GM19455 (cell line): ENCODE measurements around the gene C3orf22.

ENCODE experiments used
- ATAC-seq: cut with Tn5 transposase; IDR thresholded peaks from one replicate; pipeline ENCODE4 v1.9.1; 2021; ENCODE audit not compliant: unreplicated experiment

Gene C3orf22

GRCh38 chr3:126528419-126528799, 30.3 kb downstream of the C3orf22 start:
- ATAC-seq, result no peak

- ATAC-seq, result no peak
Measured at GRCh38 chr3:126527455-126528211, 31.1 kb downstream of the C3orf22 start.

GRCh38 chr3:126527006-126527405, 31.7 kb downstream of the C3orf22 start:
- ATAC-seq, result no peak

- no peak for ATAC-seq
Measured at GRCh38 chr3:126526668-126527005, 32.1 kb downstream of the C3orf22 start.

- ATAC-seq, result no peak
Measured at GRCh38 chr3:126525853-126526667, 32.7 kb downstream of the C3orf22 start.

- no peak for ATAC-seq
Measured at GRCh38 chr3:126525091-126525852, 33.5 kb downstream of the C3orf22 start.

GRCh38 chr3:126524429-126524988, 34.2 kb downstream of the C3orf22 start:
- no peak for ATAC-seq

- no peak for ATAC-seq
Measured at GRCh38 chr3:126523745-126524428, 34.8 kb downstream of the C3orf22 start, which contains the start of gene CHST13. TSS of gene CHST13 (plus strand) at chr3:126524155. CDS start at chr3:126524333, 178 bp downstream.

- no peak for ATAC-seq
Measured at GRCh38 chr3:126522363-126522788, 36.4 kb downstream of the C3orf22 start.

GRCh38 chr3:126521122-126521891, 37.4 kb downstream of the C3orf22 start:
- ATAC-seq, result no peak

- ATAC-seq, result no peak
Measured at GRCh38 chr3:126519506-126520455, 39.0 kb downstream of the C3orf22 start.

- ATAC-seq, result no peak
Measured at GRCh38 chr3:126518779-126519177, 40.0 kb downstream of the C3orf22 start.

GRCh38 chr3:126517986-126518778, 40.5 kb downstream of the C3orf22 start:
- ATAC-seq, result no peak

- no peak for ATAC-seq
Measured at GRCh38 chr3:126517291-126517951, 41.3 kb downstream of the C3orf22 start, which contains the start of gene UROC1. TSS of gene UROC1 (minus strand) at chr3:126517773. CDS start at chr3:126517719, 54 bp downstream.

- ATAC-seq, result no peak
Measured at GRCh38 chr3:126516936-126517290, 41.8 kb downstream of the C3orf22 start.

- ATAC-seq, result no peak
Measured at GRCh38 chr3:126516152-126516935, 42.4 kb downstream of the C3orf22 start.
